HCT116 (cell line): Measurements from ENCODE around the gene PRKCD. TPM values are rescaled to one million over a fixed set of nuclear protein-coding genes. Genes with fewer than 3 reads are reported as not detected.

ENCODE experiments used
- ATAC-seq: fragments of 200-7000 bp; cut with Tn5 transposase; 2 replicates; pipeline ENCODE4 v1.9.1; 2020; ENCODE audit warnings: mild to moderate bottlenecking, moderate library complexity
- BruUV-seq: library from RNA; stranded (reverse); fragments of 400-500 nt; replicated peaks from 2 replicates; lab custom pipeline; 2021; lab: Mats Ljungman, UMichigan
- CTCF ChIA-PET: fragments of 300-600 bp; sonication (Branson Sonifier 250); formaldehyde crosslinking; loops from one replicate; lab custom pipeline; 2021; ENCODE audit warnings: antibody characterized with exemption; lab: Charles Lee
- POLR2A ChIA-PET: fragments of 300-600, 350-600 bp; sonication (Branson Sonifier 250); formaldehyde crosslinking; loops from one replicate; lab custom pipeline; 2021; ENCODE audit warnings: antibody characterized with exemption; lab: Charles Lee
- RAD21 ChIA-PET, 2 experiments: fragments of 300-600 bp; sonication (Branson Sonifier 250); formaldehyde crosslinking; loops; one replicate each; lab custom pipeline; 2023; ENCODE audit warnings: low total read pairs in 2 of 2; ENCODE audit not compliant: uncharacterized antibody in 2 of 2, unreplicated experiment in 2 of 2, low non-redundant PET in 1 of 2; lab: Charles Lee
- DNase-seq: peaks from one replicate; pipeline ENCODE4 v3.0.0-alpha.2; 2010; ENCODE audit warnings: low read depth, low spot score
- H2AFZ ChIP-seq: fragments of 200-600 bp; shearing (Covaris generic), sonication (generic); 2 replicates; pipeline ENCODE4 v1.6.1; 2017; ENCODE audit warnings: low read depth, mixed run types, mixed read lengths, antibody characterized with exemption, low read length; ENCODE audit not compliant: poor library complexity, severe bottlenecking
- H3K27ac ChIP-seq: 2 replicates; pipeline ENCODE4 v1.5.1; 2012; ENCODE audit warnings: low read depth, low read length
- H3K27me3 ChIP-seq: fragments of 200-600 bp; sonication (generic); 2 replicates; pipeline ENCODE4 v1.6.1; 2016; ENCODE audit warnings: mixed run types, low read length, mixed read lengths; ENCODE audit not compliant: insufficient read depth
- H3K36me3 ChIP-seq, 2 experiments: fragments of 200-500 bp in 1 of 2; fragments of 200-600 bp in 1 of 2; sonication (Bioruptor generic) in 1 of 2; sonication (generic) in 1 of 2; 2 replicates each; pipeline versions ENCODE4 v1.5.1 to v1.6.1; 2014 to 2016; ENCODE audit warnings: low read length in 2 of 2, inconsistent platforms in 1 of 2, mixed read lengths in 1 of 2, mixed run types in 1 of 2; ENCODE audit not compliant: insufficient read depth in 2 of 2, control insufficient read depth in 1 of 2
- H3K4me1 ChIP-seq, 2 experiments: fragments of 200-600 bp in 1 of 2; sonication (generic) in 1 of 2; 2 replicates each; pipeline versions ENCODE4 v1.5.1 to v1.6.1; 2012 to 2017; ENCODE audit warnings: low read length in 2 of 2, inconsistent platforms in 1 of 2, mild to moderate bottlenecking in 1 of 2, mixed read lengths in 1 of 2, mixed run types in 1 of 2, moderate library complexity in 1 of 2; ENCODE audit not compliant: insufficient read depth in 2 of 2, control insufficient read depth in 1 of 2
- H3K4me2 ChIP-seq: fragments of 200-600 bp; sonication (generic); 2 replicates; pipeline ENCODE4 v1.6.1; 2017; ENCODE audit warnings: mixed run types, low read length, mixed read lengths
- H3K4me3 ChIP-seq, 2 experiments: fragments of 200-600 bp in 1 of 2; sonication (generic) in 1 of 2; replicated peaks in 1 of 2; 2 replicates each; pipeline ENCODE4 v1.5.1; 2011 to 2016; ENCODE audit warnings: low read length in 2 of 2, control low read depth in 1 of 2, low read depth in 1 of 2, mild to moderate bottlenecking in 1 of 2, mixed read lengths in 1 of 2, mixed run types in 1 of 2
- H3K79me2 ChIP-seq: fragments of 200-600 bp; sonication (generic); 2 replicates; pipeline ENCODE4 v1.6.1; 2017; ENCODE audit warnings: mild to moderate bottlenecking, mixed run types, low read length, moderate library complexity, mixed read lengths; ENCODE audit not compliant: insufficient read depth
- H3K9ac ChIP-seq: fragments of 200-600 bp; sonication (generic); 2 replicates; pipeline ENCODE4 v1.6.1; 2016; ENCODE audit warnings: low read length, mixed read lengths
- H3K9me2 ChIP-seq: fragments of 200-600 bp; sonication (generic), shearing (Covaris generic); 2 replicates; pipeline ENCODE4 v1.6.1; 2017; ENCODE audit warnings: mixed run types, mild to moderate bottlenecking, moderate library complexity; ENCODE audit not compliant: insufficient read depth
- H3K9me3 ChIP-seq, 2 experiments: fragments of 200-500 bp in 1 of 2; fragments of 200-600 bp in 1 of 2; sonication (Bioruptor generic) in 1 of 2; sonication (generic) in 1 of 2; 2 replicates each; pipeline ENCODE4 v1.6.1; 2014 to 2017; ENCODE audit warnings: low read length in 2 of 2, mixed read lengths in 2 of 2, inconsistent platforms in 1 of 2, low read depth in 1 of 2, mild to moderate bottlenecking in 1 of 2, mixed run types in 1 of 2, moderate library complexity in 1 of 2; ENCODE audit not compliant: control insufficient read depth in 1 of 2, insufficient read depth in 1 of 2
- H4K20me1 ChIP-seq: fragments of 200-600 bp; sonication (generic), shearing (Covaris generic); 2 replicates; pipeline ENCODE4 v1.6.1; 2017; ENCODE audit warnings: mixed run types, mild to moderate bottlenecking, moderate library complexity; ENCODE audit not compliant: insufficient read depth
- ELF1 ChIP-seq: IDR thresholded peaks from 2 replicates; pipeline ENCODE4 v1.6.1; 2012; ENCODE audit warnings: low read depth, borderline replicate concordance
- RAD21 ChIP-seq: IDR thresholded peaks from 2 replicates; pipeline ENCODE4 v1.6.1; 2012; ENCODE audit warnings: low read depth, mild to moderate bottlenecking
- REST ChIP-seq: IDR thresholded peaks from 2 replicates; pipeline ENCODE4 v1.6.1; 2012; ENCODE audit warnings: low read depth
- SIN3A ChIP-seq: IDR thresholded peaks from 2 replicates; pipeline ENCODE4 v1.6.1; 2012; ENCODE audit warnings: low read depth
- SP1 ChIP-seq: IDR thresholded peaks from 2 replicates; pipeline ENCODE4 v1.6.1; 2012; ENCODE audit warnings: low read depth
- intact Hi-C: fragments of 100-400 bp; cut with micrococcal nuclease; formaldehyde crosslinking; loops from 2 replicates; pipeline ENCODE4 v1.10.0; 2022
- total RNA-seq: library from RNA; stranded (reverse); gene quantifications from one replicate; pipeline ENCODE4 v1.2.1, GENCODE V29; 2021; ENCODE audit not compliant: unreplicated experiment

PRKCD gene
- total RNA-seq, 1 experiment from 2014 or later: 34.4 TPM

- Histone ChIP-seq H3K4me3 (no peak overlapping the region), H2AFZ (no peak overlapping the region), H3K9me2 (no peaks in the 10 kb centered on the region), H3K36me3 (peaks cover 15 to 57% of the 10 kb centered on the region in 2 experiments; a peak in 3 of 4 replicates), H3K27me3 (no peaks in the 10 kb centered on the region), H3K4me2 (no peak overlapping the region), H3K9ac (no peak overlapping the region), H4K20me1 (no peaks in the 10 kb centered on the region), H3K4me1 (peaks cover 0 to 4% of the 10 kb centered on the region in 2 experiments; a peak in 1 of 4 replicates), H3K79me2 (peaks cover 4% of the 10 kb centered on the region; the same call in 1 of the 2 replicates), H3K27ac (no peak overlapping the region; the same call in 1 of the 2 replicates), H3K9me3 (no peaks in the 10 kb centered on the region)
- BruUV-seq: no TSS peak
- CTCF ChIA-PET: interaction anchor here (1.0 kb wide), 1 partner anchor 63 kb away, joined by 3 read pairs; no protein-coding TSS in a partner anchor
- intact Hi-C loops: loop anchor here (5.0 kb wide), 1 partner anchor 489 kb away; no protein-coding TSS in a partner anchor
- DNase-seq: no peak
- ATAC-seq: no peak
- POLR2A ChIA-PET: no interaction called here
- TF ChIP-seq ELF1 (no peak), SIN3A (no peak), REST (no peak)
- RAD21 ChIA-PET: no interaction called here
Measured at GRCh38 chr3:53223541-53223966, 62.5 kb downstream of the PRKCD start.

- CTCF ChIA-PET: interaction anchor here (1.0 kb wide), 1 partner anchor 64 kb away, joined by 3 read pairs; no protein-coding TSS in a partner anchor
- Histone ChIP-seq H3K79me2 (peaks cover 4% of the 10 kb centered on the region; the same call in 1 of the 2 replicates), H3K4me3 (no peak overlapping the region), H4K20me1 (no peaks in the 10 kb centered on the region), H2AFZ (no peak overlapping the region), H3K36me3 (peaks cover 20 to 62% of the 10 kb centered on the region in 2 experiments; a peak in 3 of 4 replicates), H3K4me2 (no peak overlapping the region), H3K27me3 (no peaks in the 10 kb centered on the region), H3K4me1 (peaks cover 0 to 4% of the 10 kb centered on the region in 2 experiments; a peak in 1 of 4 replicates), H3K9me2 (no peaks in the 10 kb centered on the region), H3K9me3 (no peaks in the 10 kb centered on the region), H3K9ac (no peak overlapping the region), H3K27ac (peak overlapping the region; percentile 3; the same call in 1 of the 2 replicates)
- ATAC-seq: no peak
- intact Hi-C loops: loop anchor here (5.0 kb wide), 1 partner anchor 488 kb away; no protein-coding TSS in a partner anchor
- POLR2A ChIA-PET: no interaction called here
- RAD21 ChIA-PET: no interaction called here
- no TSS peak for BruUV-seq
- DNase-seq: no peak
- TF ChIP-seq RAD21: no peak
- TF ChIP-seq SP1: no peak
- TF ChIP-seq, all 23 proteins: peak for 0
Measured at GRCh38 chr3:53224026-53224425, 63.0 kb downstream of the PRKCD start.
